HG03280 (cell line): ENCODE measurements around the gene FLAD1.

Experiments
- ATAC-seq: cut with Tn5 transposase; IDR thresholded peaks from one replicate; pipeline ENCODE4 v1.9.1; 2021; ENCODE audit warnings: mild to moderate bottlenecking, moderate library complexity; ENCODE audit not compliant: unreplicated experiment

FLAD1 gene

DNA sequence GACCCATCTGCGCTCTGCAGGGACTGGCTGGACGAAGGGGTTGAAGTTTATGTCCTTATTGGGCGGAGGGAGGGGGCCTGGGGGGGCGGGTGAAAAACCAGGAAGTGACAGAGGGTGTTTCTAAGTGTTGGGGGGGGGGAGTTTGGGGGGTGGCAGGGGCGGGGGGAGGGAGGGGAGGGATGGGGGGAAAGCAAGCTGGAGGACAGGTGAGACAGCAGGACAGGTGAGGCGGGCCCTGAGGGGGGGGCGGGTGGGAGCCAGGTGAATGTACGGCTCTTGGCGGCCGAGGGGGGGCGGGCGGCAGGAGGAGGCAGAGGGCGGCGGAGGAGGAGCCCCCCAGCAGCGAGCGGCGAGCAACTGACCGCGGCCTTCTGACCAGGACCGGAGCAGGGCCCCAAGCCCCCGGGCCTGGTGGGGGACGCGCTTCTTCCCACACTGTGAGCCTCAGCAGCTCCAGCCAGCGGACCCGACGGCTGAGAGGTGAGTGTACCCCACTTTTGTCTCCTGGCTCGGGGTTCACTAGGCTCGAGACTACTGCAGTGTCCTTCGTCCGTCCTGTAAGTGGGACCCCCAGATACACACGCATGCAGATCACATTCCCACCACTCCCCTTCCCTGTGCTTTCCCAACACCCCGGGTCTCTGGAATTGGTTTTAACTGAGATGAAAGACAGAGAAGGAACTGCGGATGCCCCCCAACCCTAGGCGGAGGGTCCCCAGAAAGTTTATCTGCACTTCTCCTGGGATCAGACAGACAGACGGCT, 19.5 kb downstream of the FLAD1 start, which contains the start of gene ZBTB7B:
ZBTB7B (plus strand) TSS at position 339 of the 763 bp plus-strand sequence. CDS start 11,859 bp downstream, outside the sequence.
- ATAC-seq: no peak

GRCh38 chr1:155003227-155003765, 20.2 kb downstream of the FLAD1 start:
- ATAC-seq: no peak

- ATAC-seq: no peak
Measured at GRCh38 chr1:155003766-155004351, 20.7 kb downstream of the FLAD1 start.

DNA sequence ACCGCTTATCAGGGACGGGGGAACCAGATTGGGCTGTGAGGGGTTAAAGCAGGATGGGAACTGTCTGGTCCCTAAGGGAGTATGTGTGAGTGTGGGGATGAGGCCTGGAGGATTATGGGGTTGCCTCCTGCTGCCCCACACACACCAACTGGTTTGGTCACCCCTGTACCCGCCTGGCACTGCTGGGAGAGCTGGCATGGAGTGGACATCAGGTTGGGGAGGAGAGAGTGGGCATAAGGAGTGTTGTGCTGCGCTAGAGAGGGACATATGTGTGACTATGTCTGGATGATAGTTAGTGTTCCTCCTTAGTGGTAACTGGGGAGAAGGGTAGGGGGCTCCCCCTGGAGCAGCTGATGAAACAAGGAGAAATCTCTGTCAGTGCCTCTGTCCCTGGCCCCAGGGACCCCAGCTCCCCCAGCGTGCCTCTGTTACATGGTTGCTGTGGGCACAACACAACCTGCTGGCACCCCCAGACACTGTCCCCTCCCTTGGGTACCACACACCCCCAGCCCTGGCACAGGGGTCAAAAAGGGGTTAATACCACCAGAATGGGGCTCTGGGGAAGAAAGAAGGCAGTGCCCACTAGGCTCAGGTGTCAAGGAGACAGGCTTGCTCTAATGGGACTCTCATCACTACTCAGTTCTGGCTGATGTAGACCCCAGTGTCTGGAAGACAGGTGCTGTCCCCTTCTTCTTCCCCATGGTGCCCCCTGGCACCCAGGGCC, 21.4 kb downstream of the FLAD1 start:
- ATAC-seq: no peak

DNA sequence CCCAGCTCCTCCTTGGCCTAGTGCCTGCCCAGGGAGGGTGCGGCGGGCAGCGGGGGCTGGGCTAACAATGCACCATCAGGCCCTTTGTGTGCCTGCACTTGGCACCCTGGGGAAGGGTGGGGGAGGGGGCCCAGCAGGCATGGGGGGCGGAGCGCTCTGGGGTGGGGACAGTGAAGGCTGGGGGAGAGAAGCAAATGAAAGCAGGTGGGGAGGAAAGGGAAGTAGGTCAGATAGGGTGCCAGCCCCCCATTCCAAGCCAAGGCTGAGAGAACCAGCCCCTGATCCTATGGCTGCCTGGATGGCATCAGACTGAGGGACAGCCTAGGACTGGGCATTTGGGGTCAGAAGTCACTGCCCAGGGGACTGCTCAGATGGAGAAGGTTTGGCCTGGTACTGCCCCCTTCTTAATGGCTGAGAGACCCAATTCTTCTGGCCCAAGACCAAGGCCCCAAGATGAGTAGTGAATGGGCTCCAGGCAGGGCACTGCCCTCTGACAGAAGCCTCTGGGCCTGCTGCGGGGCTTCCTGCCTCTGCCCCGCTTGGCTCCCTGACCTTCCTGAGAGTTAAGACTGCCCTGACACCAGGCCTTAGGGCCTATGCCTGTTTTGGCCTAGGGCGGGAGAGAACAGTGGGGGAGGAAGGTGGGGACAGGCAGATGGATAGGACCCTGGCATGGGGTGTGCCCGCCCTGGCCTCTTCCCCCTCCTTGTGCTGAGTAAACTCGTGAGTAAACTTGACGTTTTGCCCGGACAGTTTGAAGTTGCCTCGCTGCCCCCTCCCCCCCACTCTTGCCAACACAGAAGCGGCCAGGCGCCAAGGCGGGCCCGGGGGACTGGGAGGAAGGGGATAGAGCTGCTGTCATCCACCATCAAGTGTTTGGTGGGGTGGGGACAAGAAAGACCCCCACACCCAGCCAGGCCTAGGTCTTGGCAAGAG, 22.2 kb downstream of the FLAD1 start:
- ATAC-seq: no peak

GRCh38 chr1:155006601-155007101, 23.5 kb downstream of the FLAD1 start:
- ATAC-seq: no peak

DNA sequence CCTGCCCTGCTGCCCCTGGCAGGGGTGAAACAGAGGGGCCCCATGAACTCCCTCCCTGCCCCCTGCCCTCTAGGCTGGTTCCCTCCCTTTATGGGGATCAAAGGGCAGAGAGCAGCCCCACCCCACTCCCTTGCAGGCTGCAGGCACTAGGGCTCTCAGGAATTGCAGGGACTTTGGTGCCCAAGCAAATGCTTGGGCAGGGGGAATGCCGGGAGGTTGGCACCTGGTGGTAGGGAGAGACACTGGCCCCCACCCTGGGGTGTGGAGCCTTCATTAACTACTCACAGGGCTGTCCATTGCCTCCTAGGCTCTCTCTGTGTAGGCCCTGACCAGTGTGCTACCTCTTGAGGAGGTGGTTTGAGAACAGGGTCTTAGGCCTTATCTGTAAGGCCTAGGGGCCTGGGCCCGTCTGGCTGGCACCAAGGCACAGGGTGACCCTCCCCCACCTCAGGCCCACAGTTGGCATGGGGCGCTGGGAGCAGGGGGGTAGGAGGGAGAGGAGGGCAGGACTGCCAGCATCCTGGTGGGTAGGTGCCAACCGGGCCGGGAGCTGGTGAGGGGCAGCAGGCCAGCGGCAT, 24.2 kb downstream of the FLAD1 start:
- no peak for ATAC-seq

- ATAC-seq: no peak
Measured at GRCh38 chr1:155008015-155008941, 25.1 kb downstream of the FLAD1 start.

DNA sequence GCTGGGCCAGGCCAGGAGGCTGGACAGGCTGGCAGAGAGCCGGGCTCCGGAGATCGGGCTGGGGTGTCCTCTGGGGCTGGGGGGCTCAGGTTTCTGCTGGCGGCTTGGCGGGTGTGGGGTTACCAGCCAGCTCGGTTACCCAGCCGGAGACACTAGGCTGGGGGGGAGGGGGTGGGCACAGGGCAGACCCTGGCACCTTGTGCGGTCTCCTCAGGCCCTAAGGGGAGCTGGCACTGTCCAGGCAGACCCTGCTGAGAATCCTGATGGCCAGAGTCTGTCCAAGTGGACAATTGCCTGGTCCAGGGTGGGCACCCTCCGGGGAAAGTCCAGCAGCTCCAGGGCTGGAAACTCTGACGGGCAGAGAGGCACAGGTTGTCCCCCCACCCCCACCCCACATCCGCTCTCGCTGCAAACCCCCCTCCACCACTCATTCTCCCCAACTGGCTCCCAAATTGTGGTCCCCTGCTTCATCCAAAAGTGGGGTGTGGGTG, 26.1 kb downstream of the FLAD1 start:
- ATAC-seq: no peak

- no peak for ATAC-seq
Measured at GRCh38 chr1:155009742-155010141, 26.6 kb downstream of the FLAD1 start.

DNA sequence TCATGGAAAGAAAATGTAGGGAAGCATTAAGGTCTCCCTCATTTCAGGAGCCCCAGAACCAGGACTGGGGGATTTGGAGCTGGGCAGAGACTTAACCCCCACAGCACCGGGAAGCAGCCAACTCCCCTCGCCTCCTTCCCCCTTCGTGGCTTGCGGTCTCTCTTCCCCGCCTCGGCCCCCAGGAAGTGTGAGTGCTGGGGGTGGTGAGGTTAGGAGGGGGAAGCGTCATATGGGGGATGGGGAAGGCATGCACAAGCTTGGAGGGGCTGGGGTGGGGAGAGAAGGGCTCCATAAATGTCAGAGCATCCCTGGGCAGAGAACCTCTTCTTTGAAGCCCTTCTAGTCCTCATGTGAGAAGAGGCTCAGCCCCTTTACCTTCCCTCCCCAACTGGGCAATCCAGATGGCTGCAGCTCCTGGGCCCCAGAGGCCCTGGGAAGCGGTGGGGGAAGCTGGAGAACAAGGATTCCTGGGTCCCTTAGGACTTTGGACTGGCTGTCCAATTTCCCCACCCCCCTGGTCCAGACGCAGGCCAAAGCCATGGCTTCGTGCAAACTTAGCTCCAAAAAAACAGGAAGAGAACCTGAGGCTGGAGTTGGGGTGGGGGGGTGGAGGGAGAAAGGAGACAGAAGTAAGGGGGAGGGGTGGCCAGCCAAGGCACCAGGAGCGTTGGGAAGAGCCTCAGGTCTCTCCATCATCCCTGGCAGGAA, 27.2 kb downstream of the FLAD1 start:
- no peak for ATAC-seq

- ATAC-seq: no peak
Measured at GRCh38 chr1:155011004-155011416, 27.9 kb downstream of the FLAD1 start.

- no peak for ATAC-seq
Measured at GRCh38 chr1:155011437-155012025, 28.4 kb downstream of the FLAD1 start.

DNA sequence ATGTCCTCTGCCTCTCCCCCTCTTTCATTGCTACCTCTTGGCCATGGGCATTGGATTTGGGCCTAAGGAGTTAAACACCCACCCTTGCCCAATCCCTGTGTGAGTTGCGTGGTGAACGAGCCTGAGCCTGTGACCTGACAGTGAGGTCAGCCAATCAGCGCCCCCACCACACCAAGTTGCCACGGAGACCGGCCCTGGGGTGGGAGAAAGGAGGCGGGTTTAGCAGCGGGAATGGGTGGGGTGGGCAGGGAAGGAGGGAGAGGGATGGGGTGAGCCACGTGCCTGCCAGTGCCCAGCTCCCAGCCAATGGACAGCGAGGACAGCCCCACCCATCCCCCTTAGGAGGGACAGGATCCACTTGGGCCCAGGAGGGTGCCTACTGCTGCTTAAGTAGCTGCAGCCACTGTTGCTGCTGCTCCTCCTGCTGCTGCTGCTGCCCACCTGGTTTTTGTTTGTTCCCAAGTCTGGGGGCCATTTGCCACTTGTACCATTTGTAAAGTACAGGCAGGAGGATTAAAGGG, 28.9 kb downstream of the FLAD1 start:
- ATAC-seq: no peak

GRCh38 chr1:155012776-155013602, 29.8 kb downstream of the FLAD1 start:
- no peak for ATAC-seq

GRCh38 chr1:155013632-155014031, 30.5 kb downstream of the FLAD1 start:
- ATAC-seq: no peak
